NT2/D1 (cell line): ENCODE measurements around the gene ELOVL6.

Source experiments
- SUZ12 ChIP-seq: IDR thresholded peaks from 2 replicates; pipeline ENCODE4 v1.6.1; 2011; ENCODE audit not compliant: insufficient read length, insufficient read depth; ENCODE audit errors: extremely low read depth
- YY1 ChIP-seq: IDR thresholded peaks from 2 replicates; pipeline ENCODE4 v1.6.1; 2011; ENCODE audit not compliant: insufficient read length, insufficient read depth
- ZNF274 ChIP-seq: IDR thresholded peaks from 2 replicates; pipeline ENCODE4 v1.6.1; 2011; ENCODE audit warnings: mild to moderate bottlenecking, low read depth, low read length

GRCh38 chr4:110152386-110152785 lies 46.0 kb downstream of the ELOVL6 start:
- no peak for TF ChIP-seq SUZ12
- no peak for TF ChIP-seq YY1
- TF ChIP-seq ZNF274, result no peak
